ENCODE results near the gene FAM162A. TPM values are rescaled to one million over a fixed set of nuclear protein-coding genes. Genes with fewer than 3 reads are reported as not detected.

The FAM162A gene
- total RNA-seq, 6 experiments from 2014 or later: 26.9 to 57.0 (median 51.5) TPM

DNA sequence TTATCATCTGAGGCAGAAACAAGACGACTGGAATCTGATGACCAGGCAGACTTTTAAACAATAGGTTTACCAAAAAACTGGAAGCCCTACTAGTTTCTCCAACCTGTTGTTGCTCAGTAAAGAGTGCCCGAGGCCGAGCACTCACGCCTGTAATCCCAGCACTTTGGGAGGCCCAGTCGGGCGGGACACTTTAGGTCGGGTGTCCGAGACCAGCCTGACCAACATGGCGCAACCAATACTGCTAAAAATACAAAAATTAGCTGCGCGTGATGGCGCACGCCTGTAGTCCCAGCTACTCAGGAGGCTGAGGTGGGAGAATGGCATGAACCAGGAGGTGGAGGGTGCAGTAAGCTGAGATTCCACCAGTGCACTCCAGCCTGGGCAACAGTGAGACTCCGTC is 33.0 kb downstream of the FAM162A start:
- DNase-seq: peak in 1 of 3 donors; percentile 23
- Histone ChIP-seq H3K4me3 (peak overlapping the region; percentile 73 to 84 (median 73)), H3K27ac (peak overlapping the region; percentile 75 to 91 (median 83)), H3K9me3 (no peaks in the 10 kb centered on the region), H3K27me3 (no peaks in the 10 kb centered on the region), H3K36me3 (no peaks in the 10 kb centered on the region), H3K4me1 (peaks cover 0 to 19% (median 5%) of the 10 kb centered on the region in 4 donors)
- intact Hi-C loops (cut with DNase I): no loop called here
- TF ChIP-seq POLR2A (IDR thresholded peaks at IDR 0.05): no peak
- TF ChIP-seq, protein P1, sequence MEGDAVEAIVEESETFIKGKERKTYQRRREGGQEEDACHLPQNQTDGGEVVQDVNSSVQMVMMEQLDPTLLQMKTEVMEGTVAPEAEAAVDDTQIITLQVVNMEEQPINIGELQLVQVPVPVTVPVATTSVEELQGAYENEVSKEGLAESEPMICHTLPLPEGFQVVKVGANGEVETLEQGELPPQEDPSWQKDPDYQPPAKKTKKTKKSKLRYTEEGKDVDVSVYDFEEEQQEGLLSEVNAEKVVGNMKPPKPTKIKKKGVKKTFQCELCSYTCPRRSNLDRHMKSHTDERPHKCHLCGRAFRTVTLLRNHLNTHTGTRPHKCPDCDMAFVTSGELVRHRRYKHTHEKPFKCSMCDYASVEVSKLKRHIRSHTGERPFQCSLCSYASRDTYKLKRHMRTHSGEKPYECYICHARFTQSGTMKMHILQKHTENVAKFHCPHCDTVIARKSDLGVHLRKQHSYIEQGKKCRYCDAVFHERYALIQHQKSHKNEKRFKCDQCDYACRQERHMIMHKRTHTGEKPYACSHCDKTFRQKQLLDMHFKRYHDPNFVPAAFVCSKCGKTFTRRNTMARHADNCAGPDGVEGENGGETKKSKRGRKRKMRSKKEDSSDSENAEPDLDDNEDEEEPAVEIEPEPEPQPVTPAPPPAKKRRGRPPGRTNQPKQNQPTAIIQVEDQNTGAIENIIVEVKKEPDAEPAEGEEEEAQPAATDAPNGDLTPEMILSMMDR (IDR thresholded peaks at IDR 0.05): no peak
- WGBS (ENCODE audit: insufficient coverage, low coverage, low lambda C conversion rate, missing lambda C conversion rate): 60% methylated on average over 12 of the region's 14 CpGs
- ATAC-seq: no peak

DNA sequence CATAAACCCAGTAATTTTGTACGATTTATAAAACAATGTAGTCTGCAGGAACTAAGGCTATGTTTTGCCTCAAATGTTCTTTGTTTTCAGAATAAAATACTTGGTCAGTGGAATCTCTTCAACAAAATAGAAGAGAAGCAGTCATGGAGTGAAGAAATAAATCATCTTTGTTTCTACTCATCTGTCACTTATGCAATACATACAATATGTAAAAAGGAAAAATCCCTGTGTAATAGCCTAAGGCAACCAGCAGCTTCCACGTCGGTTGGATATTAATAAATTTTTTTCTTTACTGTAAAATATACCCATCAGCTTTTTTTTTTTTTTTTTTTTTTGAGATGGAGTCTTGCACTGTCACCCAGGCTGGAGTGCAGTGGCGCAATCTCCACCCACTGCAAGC is 37.1 kb downstream of the FAM162A start:
- TF ChIP-seq, protein P1 (IDR thresholded peaks at IDR 0.05): no peak

DNA sequence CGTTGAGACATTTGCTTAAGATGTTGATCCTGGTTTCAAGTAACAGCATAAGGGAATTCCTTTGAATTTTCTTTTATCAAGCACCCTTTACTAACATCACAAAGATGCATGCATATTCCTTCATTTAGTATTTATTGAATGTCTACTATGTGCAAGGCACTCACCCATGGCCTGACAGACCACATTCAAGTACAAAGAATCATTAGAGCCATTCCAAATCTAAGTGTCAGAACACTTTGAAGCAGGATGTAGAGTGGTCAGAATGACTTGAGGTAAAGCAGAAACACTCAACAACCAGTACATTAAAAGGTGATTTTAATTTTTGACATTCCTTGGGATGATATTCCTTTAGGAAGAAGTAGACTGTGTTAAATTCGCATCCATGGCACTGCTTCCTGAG is 37.9 kb downstream of the FAM162A start:
- DNase-seq (no peak), ATAC-seq (no peak)
- Histone ChIP-seq H3K9me3 (no peaks in the 10 kb centered on the region), H3K4me1 (peaks cover 0 to 5% (median 0%) of the 10 kb centered on the region in 4 donors), H3K36me3 (peaks cover 0 to 27% (median 10%) of the 10 kb centered on the region in 4 donors), H3K27me3 (no peaks in the 10 kb centered on the region), H3K27ac (no peak overlapping the region), H3K4me3 (no peak overlapping the region)
- intact Hi-C loops (cut with DNase I): loop anchor here in 1 of 2 donors (10.0 kb wide), 1 partner anchor 113 kb away; no protein-coding TSS in a partner anchor
- TF ChIP-seq, protein P1 (IDR thresholded peaks at IDR 0.05): no peak
- TF ChIP-seq POLR2A (IDR thresholded peaks at IDR 0.05): no peak
- 100% methylated on average over 2 of the region's 2 CpGs for WGBS (ENCODE audit: insufficient coverage, low coverage, low lambda C conversion rate, missing lambda C conversion rate)

More for the DNA sequence above, 37.1 kb downstream of the FAM162A start:
- peaks cover 0 to 5% (median 0%) of the 10 kb centered on the region in 4 donors for H3K4me1 ChIP-seq
- H3K27me3 ChIP-seq: no peaks in the 10 kb centered on the region
- intact Hi-C loops (cut with DNase I): loop anchor here in 1 of 2 donors (10.0 kb wide), 1 partner anchor 114 kb away; no protein-coding TSS in a partner anchor
- H3K27ac ChIP-seq: no peak overlapping the region
- no peak overlapping the region for H3K4me3 ChIP-seq
- no peaks in the 10 kb centered on the region for H3K9me3 ChIP-seq
- 86% methylated on average over 3 of the region's 4 CpGs for WGBS (ENCODE audit: insufficient coverage, low coverage, low lambda C conversion rate, missing lambda C conversion rate)
- peaks cover 0 to 20% (median 4%) of the 10 kb centered on the region in 4 donors for H3K36me3 ChIP-seq
- ATAC-seq (no peak), DNase-seq (no peak)

DNA sequence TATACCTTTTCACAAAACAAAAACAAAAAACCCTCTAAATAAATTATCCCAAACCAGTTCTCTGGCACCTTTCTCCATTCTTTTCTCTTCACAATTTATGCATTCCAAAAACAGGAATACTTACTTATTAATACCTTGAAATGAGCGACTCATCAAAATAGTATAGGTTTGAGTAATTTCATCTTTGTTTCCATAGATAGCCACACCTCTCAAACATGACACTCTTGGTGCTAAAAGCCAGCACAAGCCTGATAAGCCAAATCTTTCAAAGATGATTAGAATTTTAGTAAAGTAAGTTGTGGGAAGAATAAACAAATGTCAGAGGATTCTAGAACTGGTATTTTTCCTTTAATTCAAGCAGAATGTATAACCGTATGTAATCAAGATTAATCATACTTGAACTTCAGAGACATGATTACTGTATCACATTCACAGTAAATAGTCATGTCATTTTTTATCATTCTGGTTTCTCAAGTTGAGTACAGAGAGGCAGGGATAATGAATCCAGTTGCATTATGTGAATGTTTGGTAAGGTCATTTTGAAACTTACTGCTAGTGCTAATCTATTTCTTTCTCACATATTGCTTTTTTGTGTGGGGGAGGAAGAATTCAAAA is 44.0 kb downstream of the FAM162A start:
- Histone ChIP-seq H3K27ac (no peak overlapping the region), H3K4me1 (no peaks in the 10 kb centered on the region), H3K9me3 (no peaks in the 10 kb centered on the region), H3K27me3 (no peaks in the 10 kb centered on the region), H3K4me3 (no peak overlapping the region), H3K36me3 (peaks cover 0 to 41% (median 12%) of the 10 kb centered on the region in 4 donors)
- ATAC-seq (no peak), DNase-seq (no peak)
- 75% methylated on average over 2 of the region's 2 CpGs for WGBS (ENCODE audit: insufficient coverage, low coverage, low lambda C conversion rate, missing lambda C conversion rate)
- intact Hi-C loops (cut with DNase I): loop anchor here in 1 of 2 donors (10.0 kb wide), 1 partner anchor 107 kb away; no protein-coding TSS in a partner anchor
- TF ChIP-seq, protein P1 (IDR thresholded peaks at IDR 0.05): no peak

Measured in right lobe of liver (tissue), 6 donors.